ENCODE measurements around the gene CCDC82.

Gene CCDC82

GRCh38 chr11:96303980-96304379, 85.7 kb downstream of the CCDC82 start:
- DNase-seq: no peak

GRCh38 chr11:96303064-96303463, 86.6 kb downstream of the CCDC82 start:
- DNase-seq: no peak
